WTC11 (cell line): ENCODE measurements around the gene PSD4. TPM values are rescaled to one million over a fixed set of nuclear protein-coding genes. Genes with fewer than 3 reads are reported as not detected.

Source experiments
- ATAC-seq: fragments of 200-7000 bp; cut with Tn5 transposase; 2 replicates; pipeline ENCODE4 v1.10.0; 2021; ENCODE audit warnings: mild to moderate bottlenecking, moderate library complexity
- CTCF ChIA-PET: fragments of 300-600 bp; sonication (Branson Sonifier 250); formaldehyde crosslinking; loops from one replicate; lab custom pipeline; 2021; ENCODE audit warnings: antibody characterized with exemption; lab: Charles Lee
- POLR2A ChIA-PET: fragments of 350-600 bp; sonication (Branson Sonifier 250); formaldehyde crosslinking; loops from one replicate; lab custom pipeline; 2021; ENCODE audit warnings: antibody characterized with exemption; lab: Charles Lee
- DNase-seq: peaks from one replicate; pipeline ENCODE4 v3.0.0; 2021; ENCODE audit warnings: low spot score
- H3K27ac Mint-ChIP-seq: 2 replicates; pipeline ENCODE4 v1.8.0; 2021; ENCODE audit warnings: mixed read lengths
- H3K27me3 Mint-ChIP-seq: 2 replicates; pipeline ENCODE4 v1.8.0; 2021; ENCODE audit warnings: low read depth, mild to moderate bottlenecking, moderate library complexity, mixed read lengths
- H3K36me3 Mint-ChIP-seq: 2 replicates; pipeline ENCODE4 v1.8.0; 2021; ENCODE audit warnings: mixed read lengths
- H3K4me1 Mint-ChIP-seq: 2 replicates; pipeline ENCODE4 v1.8.0; 2022; ENCODE audit warnings: mixed read lengths
- H3K4me3 Mint-ChIP-seq: 2 replicates; pipeline ENCODE4 v1.8.0; 2021; ENCODE audit warnings: mild to moderate bottlenecking, moderate library complexity, mixed read lengths
- H3K9me3 Mint-ChIP-seq: 2 replicates; pipeline ENCODE4 v1.8.0; 2021; ENCODE audit warnings: mixed read lengths
- ATF1 ChIP-seq: sonication (generic); formaldehyde crosslinking; IDR thresholded peaks from 2 replicates; pipeline ENCODE4 v1.8.1; 2023; ENCODE audit warnings: mild to moderate bottlenecking, moderate library complexity, missing genetic modification reagents
- E2F5 ChIP-seq: sonication (generic); formaldehyde crosslinking; IDR thresholded peaks from 2 replicates; pipeline ENCODE4 v1.8.1; 2022; ENCODE audit warnings: mild to moderate bottlenecking, moderate library complexity, missing genetic modification reagents
- ELF4 ChIP-seq: sonication (generic); formaldehyde crosslinking; IDR thresholded peaks from 2 replicates; pipeline ENCODE4 v1.8.1; 2022; ENCODE audit warnings: low read depth, mild to moderate bottlenecking, moderate library complexity, missing genetic modification reagents
- FOXJ3 ChIP-seq: sonication (generic); formaldehyde crosslinking; IDR thresholded peaks from 2 replicates; pipeline ENCODE4 v1.9.0; 2021; ENCODE audit warnings: missing genetic modification reagents, mild to moderate bottlenecking, borderline replicate concordance
- FOXP4 ChIP-seq: sonication (generic); formaldehyde crosslinking; IDR thresholded peaks from 2 replicates; pipeline ENCODE4 v1.8.0; 2022; ENCODE audit warnings: mild to moderate bottlenecking, missing genetic modification reagents
- JUN ChIP-seq: sonication (generic); formaldehyde crosslinking; IDR thresholded peaks from 2 replicates; pipeline ENCODE4 v1.8.0; 2023; ENCODE audit warnings: mild to moderate bottlenecking, missing genetic modification reagents
- MLX ChIP-seq: sonication (generic); formaldehyde crosslinking; IDR thresholded peaks from 2 replicates; pipeline ENCODE4 v1.8.1; 2023; ENCODE audit warnings: mild to moderate bottlenecking, missing genetic modification reagents, moderate library complexity
- SP1 ChIP-seq: sonication (generic); formaldehyde crosslinking; conservative IDR thresholded peaks from 2 replicates; pipeline ENCODE4 v1.8.1; 2022; ENCODE audit warnings: missing genetic modification reagents
- TCF7 ChIP-seq: sonication (generic); formaldehyde crosslinking; IDR thresholded peaks from 2 replicates; pipeline ENCODE4 v1.8.0; 2022; ENCODE audit warnings: mild to moderate bottlenecking, low read depth, missing genetic modification reagents, moderate library complexity
- ZBTB21 ChIP-seq: sonication (generic); formaldehyde crosslinking; IDR thresholded peaks from 2 replicates; pipeline ENCODE4 v1.8.1; 2023; ENCODE audit warnings: mild to moderate bottlenecking, missing genetic modification reagents, borderline replicate concordance
- ZNF121 ChIP-seq: sonication (generic); formaldehyde crosslinking; IDR thresholded peaks from 2 replicates; pipeline ENCODE4 v1.8.0; 2023; ENCODE audit warnings: missing genetic modification reagents
- ZSCAN18 ChIP-seq: fragments of 250-450 bp; sonication (Bioruptor Pico); IDR thresholded peaks from 2 replicates; pipeline ENCODE4 v2.1.2; 2022; ENCODE audit warnings: mild to moderate bottlenecking, moderate library complexity
- total RNA-seq: library from RNA; stranded (reverse); gene quantifications from 3 replicates; pipeline ENCODE4 v1.2.3, GENCODE V29; 2021
- TF ChIP-seq, protein P1 (sequence below): sonication (generic); formaldehyde crosslinking; IDR thresholded peaks from 2 replicates; pipeline ENCODE4 v1.8.1; 2022; ENCODE audit warnings: mild to moderate bottlenecking, missing genetic modification reagents, moderate library complexity, borderline replicate concordance
- TF ChIP-seq, protein P2 (sequence below): sonication (generic); formaldehyde crosslinking; conservative IDR thresholded peaks from 2 replicates; pipeline ENCODE4 v1.8.1; 2022; ENCODE audit warnings: mild to moderate bottlenecking, missing genetic modification reagents
- TF ChIP-seq, protein P3 (sequence below): sonication (generic); formaldehyde crosslinking; IDR thresholded peaks from 2 replicates; pipeline ENCODE4 v1.8.1; 2023; ENCODE audit warnings: mild to moderate bottlenecking, missing genetic modification reagents, borderline replicate concordance

Gene PSD4
- total RNA-seq, 1 experiment from 2014 or later, result 1.5 TPM

- DNase-seq (no peak), ATAC-seq (no peak)
- Mint-ChIP-seq H3K4me3 (no peak overlapping the region), H3K27ac (no peak overlapping the region), H3K27me3 (no peaks in the 10 kb centered on the region; the same call in 1 of the 2 replicates), H3K4me1 (peaks cover 5% of the 10 kb centered on the region), H3K9me3 (no peaks in the 10 kb centered on the region), H3K36me3 (no peaks in the 10 kb centered on the region)
- ChIA-PET POLR2A (interaction anchor here (0.6 kb wide), 1 partner anchor 139 kb away, joined by 3 read pairs; no protein-coding TSS in a partner anchor), CTCF (interaction anchor here (0.8 to 2.9 kb wide), 4 partner anchors 29 to 167 kb away, joined by 3 to 16 read pairs (median 4); no protein-coding TSS in a partner anchor)
- TF ChIP-seq ZNF121 (CRISPR knock-in tag) (no peak), SP1 (CRISPR knock-in tag) (no peak), ZSCAN18 (CRISPR knock-in tag) (no peak), ATF1 (CRISPR knock-in tag) (no peak), ELF4 (CRISPR knock-in tag) (no peak), FOXJ3 (CRISPR knock-in tag) (no peak), JUN (CRISPR knock-in tag) (no peak), FOXP4 (CRISPR knock-in tag) (no peak), E2F5 (CRISPR knock-in tag) (no peak), MLX (CRISPR knock-in tag) (no peak), ZBTB21 (CRISPR knock-in tag) (no peak), TCF7 (no peak)
- TF ChIP-seq, protein P1, sequence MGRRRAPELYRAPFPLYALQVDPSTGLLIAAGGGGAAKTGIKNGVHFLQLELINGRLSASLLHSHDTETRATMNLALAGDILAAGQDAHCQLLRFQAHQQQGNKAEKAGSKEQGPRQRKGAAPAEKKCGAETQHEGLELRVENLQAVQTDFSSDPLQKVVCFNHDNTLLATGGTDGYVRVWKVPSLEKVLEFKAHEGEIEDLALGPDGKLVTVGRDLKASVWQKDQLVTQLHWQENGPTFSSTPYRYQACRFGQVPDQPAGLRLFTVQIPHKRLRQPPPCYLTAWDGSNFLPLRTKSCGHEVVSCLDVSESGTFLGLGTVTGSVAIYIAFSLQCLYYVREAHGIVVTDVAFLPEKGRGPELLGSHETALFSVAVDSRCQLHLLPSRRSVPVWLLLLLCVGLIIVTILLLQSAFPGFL (CRISPR knock-in tag), result no peak
- TF ChIP-seq, protein P2, sequence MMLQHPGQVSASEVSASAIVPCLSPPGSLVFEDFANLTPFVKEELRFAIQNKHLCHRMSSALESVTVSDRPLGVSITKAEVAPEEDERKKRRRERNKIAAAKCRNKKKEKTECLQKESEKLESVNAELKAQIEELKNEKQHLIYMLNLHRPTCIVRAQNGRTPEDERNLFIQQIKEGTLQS, result no peak
- TF ChIP-seq, protein P3, sequence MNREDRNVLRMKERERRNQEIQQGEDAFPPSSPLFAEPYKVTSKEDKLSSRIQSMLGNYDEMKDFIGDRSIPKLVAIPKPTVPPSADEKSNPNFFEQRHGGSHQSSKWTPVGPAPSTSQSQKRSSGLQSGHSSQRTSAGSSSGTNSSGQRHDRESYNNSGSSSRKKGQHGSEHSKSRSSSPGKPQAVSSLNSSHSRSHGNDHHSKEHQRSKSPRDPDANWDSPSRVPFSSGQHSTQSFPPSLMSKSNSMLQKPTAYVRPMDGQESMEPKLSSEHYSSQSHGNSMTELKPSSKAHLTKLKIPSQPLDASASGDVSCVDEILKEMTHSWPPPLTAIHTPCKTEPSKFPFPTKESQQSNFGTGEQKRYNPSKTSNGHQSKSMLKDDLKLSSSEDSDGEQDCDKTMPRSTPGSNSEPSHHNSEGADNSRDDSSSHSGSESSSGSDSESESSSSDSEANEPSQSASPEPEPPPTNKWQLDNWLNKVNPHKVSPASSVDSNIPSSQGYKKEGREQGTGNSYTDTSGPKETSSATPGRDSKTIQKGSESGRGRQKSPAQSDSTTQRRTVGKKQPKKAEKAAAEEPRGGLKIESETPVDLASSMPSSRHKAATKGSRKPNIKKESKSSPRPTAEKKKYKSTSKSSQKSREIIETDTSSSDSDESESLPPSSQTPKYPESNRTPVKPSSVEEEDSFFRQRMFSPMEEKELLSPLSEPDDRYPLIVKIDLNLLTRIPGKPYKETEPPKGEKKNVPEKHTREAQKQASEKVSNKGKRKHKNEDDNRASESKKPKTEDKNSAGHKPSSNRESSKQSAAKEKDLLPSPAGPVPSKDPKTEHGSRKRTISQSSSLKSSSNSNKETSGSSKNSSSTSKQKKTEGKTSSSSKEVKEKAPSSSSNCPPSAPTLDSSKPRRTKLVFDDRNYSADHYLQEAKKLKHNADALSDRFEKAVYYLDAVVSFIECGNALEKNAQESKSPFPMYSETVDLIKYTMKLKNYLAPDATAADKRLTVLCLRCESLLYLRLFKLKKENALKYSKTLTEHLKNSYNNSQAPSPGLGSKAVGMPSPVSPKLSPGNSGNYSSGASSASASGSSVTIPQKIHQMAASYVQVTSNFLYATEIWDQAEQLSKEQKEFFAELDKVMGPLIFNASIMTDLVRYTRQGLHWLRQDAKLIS (CRISPR knock-in tag), result no peak
Observed at GRCh38 chr2:113246606-113247005, 72.8 kb downstream of the PSD4 start.
